A673 (cell line): Measurements from ENCODE around the gene UEVLD.

ENCODE experiments used
- EZH2 ChIP-seq: fragments of 200-600 bp; sonication (generic); IDR thresholded peaks from 2 replicates; pipeline ENCODE4 v1.6.1; 2017; ENCODE audit warnings: borderline replicate concordance, low read depth, mild to moderate bottlenecking, mixed read lengths, antibody characterized with exemption, low read length; ENCODE audit not compliant: poor library complexity, severe bottlenecking
- TF ChIP-seq, protein P1 (sequence below): fragments of 300-800, 200-600 bp; sonication (generic); conservative IDR thresholded peaks from 2 replicates; pipeline ENCODE4 v1.5.1; 2017; ENCODE audit warnings: low read depth, mild to moderate bottlenecking, antibody characterized with exemption, low read length, moderate library complexity, mixed read lengths

DNA sequence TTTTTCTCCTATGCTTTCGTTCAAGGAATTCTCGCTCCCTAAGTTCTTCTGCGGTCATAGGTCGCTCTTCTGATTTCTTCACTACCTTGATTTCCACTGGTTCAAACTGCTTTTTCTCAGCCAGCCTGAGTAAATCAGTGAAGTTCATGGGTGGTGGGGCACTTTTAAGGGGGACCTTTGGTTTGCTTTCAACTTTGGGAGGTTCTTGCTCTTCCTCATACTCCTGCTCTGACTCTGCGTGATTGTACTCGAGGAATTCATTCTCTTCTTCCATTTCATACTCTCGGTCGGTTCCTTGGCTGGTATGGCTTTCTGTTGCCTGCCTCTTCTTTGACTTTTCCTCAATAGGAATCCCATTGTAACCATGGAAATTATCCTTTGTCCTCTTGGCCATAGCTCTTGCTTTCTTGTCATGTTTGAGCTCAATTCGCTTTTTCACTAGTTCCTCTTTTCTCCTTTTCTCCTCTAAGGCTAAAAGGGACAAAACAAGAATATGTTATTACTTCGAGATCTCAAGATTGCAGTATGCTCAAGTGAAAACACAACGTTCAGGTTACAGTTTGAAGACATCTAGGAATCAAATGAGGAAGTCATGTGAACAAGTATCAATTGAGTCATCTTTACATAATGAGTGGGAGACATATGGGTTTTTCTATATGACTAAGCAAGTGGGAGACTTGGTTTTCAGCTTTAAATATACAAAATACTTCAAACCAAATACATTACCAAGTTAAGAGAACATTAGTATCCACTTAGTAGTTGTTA lies 27.3 kb upstream of the UEVLD start:
- TF ChIP-seq, protein P1, sequence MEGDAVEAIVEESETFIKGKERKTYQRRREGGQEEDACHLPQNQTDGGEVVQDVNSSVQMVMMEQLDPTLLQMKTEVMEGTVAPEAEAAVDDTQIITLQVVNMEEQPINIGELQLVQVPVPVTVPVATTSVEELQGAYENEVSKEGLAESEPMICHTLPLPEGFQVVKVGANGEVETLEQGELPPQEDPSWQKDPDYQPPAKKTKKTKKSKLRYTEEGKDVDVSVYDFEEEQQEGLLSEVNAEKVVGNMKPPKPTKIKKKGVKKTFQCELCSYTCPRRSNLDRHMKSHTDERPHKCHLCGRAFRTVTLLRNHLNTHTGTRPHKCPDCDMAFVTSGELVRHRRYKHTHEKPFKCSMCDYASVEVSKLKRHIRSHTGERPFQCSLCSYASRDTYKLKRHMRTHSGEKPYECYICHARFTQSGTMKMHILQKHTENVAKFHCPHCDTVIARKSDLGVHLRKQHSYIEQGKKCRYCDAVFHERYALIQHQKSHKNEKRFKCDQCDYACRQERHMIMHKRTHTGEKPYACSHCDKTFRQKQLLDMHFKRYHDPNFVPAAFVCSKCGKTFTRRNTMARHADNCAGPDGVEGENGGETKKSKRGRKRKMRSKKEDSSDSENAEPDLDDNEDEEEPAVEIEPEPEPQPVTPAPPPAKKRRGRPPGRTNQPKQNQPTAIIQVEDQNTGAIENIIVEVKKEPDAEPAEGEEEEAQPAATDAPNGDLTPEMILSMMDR = no peak
- no peak for TF ChIP-seq EZH2
